IMR-90 (cell line): Measurements from ENCODE around the gene BRI3BP. TPM values are rescaled to one million over a fixed set of nuclear protein-coding genes. Genes with fewer than 3 reads are reported as not detected.

ENCODE experiments used
- ATAC-seq: fragments of 200-7000 bp; cut with Tn5 transposase; 2 replicates; pipeline ENCODE4 v1.9.1; 2020; ENCODE audit warnings: low read depth, mild to moderate bottlenecking, moderate library complexity
- BruUV-seq: library from RNA; stranded (reverse); fragments of 400-500 nt; replicated peaks from 2 replicates; lab custom pipeline; 2021; lab: Mats Ljungman, UMichigan
- CTCF ChIA-PET: fragments of 300-600 bp; formaldehyde crosslinking; extraction: SDS; loops from one replicate; lab custom pipeline; 2021; ENCODE audit warnings: antibody characterized with exemption; lab: Yijun Ruan, JAX
- POLR2A ChIA-PET: fragments of 300-600 bp; sonication (Branson Sonifier 250); formaldehyde crosslinking; loops from one replicate; lab custom pipeline; 2022; ENCODE audit warnings: antibody characterized with exemption; ENCODE audit not compliant: unreplicated experiment; lab: Charles Lee
- DNase-seq: peaks from one replicate; pipeline ENCODE4 v3.0.0; 2013
- H2AFZ ChIP-seq: replicated peaks from 2 replicates; pipeline ENCODE3; 2013; ENCODE audit warnings: low read length, mild to moderate bottlenecking; ENCODE audit not compliant: poor library complexity
- H2AK5ac ChIP-seq: 2 replicates; pipeline ENCODE4 v1.6.1; 2013; ENCODE audit warnings: low read depth, low read length, inconsistent platforms
- H2AK9ac ChIP-seq: replicated peaks from 2 replicates; pipeline ENCODE3; 2013; ENCODE audit warnings: mild to moderate bottlenecking, low read depth, low read length, moderate library complexity; ENCODE audit not compliant: poor library complexity
- H2BK120ac ChIP-seq: 2 replicates; pipeline ENCODE4 v1.6.1; 2013; ENCODE audit warnings: low read depth, low read length, inconsistent platforms
- H2BK15ac ChIP-seq: 3 replicates; pipeline ENCODE4 v1.6.1; 2013; ENCODE audit warnings: low read depth, low read length, inconsistent platforms
- H2BK20ac ChIP-seq: 2 replicates; pipeline ENCODE4 v1.6.1; 2013; ENCODE audit warnings: low read depth, mild to moderate bottlenecking, inconsistent platforms, low read length, moderate library complexity
- H2BK5ac ChIP-seq: 2 replicates; pipeline ENCODE4 v1.6.1; 2013; ENCODE audit warnings: mild to moderate bottlenecking, low read depth, low read length, inconsistent platforms; ENCODE audit not compliant: poor library complexity, severe bottlenecking
- H3K14ac ChIP-seq: replicated peaks from 2 replicates; pipeline ENCODE4 v1.6.1; 2013; ENCODE audit warnings: low read depth, low read length, inconsistent platforms
- H3K18ac ChIP-seq: 2 replicates; pipeline ENCODE4 v1.6.1; 2013; ENCODE audit warnings: low read depth, low read length, control low read depth
- H3K23ac ChIP-seq: 2 replicates; pipeline ENCODE4 v1.6.1; 2013; ENCODE audit warnings: low read depth, low read length, inconsistent platforms
- H3K27ac ChIP-seq: 2 replicates; pipeline ENCODE4 v1.5.1; 2013; ENCODE audit warnings: mild to moderate bottlenecking, control low read depth, low read length; ENCODE audit not compliant: insufficient read depth
- H3K27me3 ChIP-seq: 2 replicates; pipeline ENCODE4 v1.6.1; 2013; ENCODE audit warnings: low read length; ENCODE audit not compliant: control insufficient read depth, insufficient read depth
- H3K36me3 ChIP-seq: 2 replicates; pipeline ENCODE4 v1.6.1; 2013; ENCODE audit warnings: low read length, mixed read lengths; ENCODE audit not compliant: control insufficient read depth, insufficient read depth
- H3K4ac ChIP-seq: 2 replicates; pipeline ENCODE4 v1.6.1; 2013; ENCODE audit warnings: low read depth, low read length, inconsistent platforms
- H3K4me1 ChIP-seq: 2 replicates; pipeline ENCODE4 v1.6.1; 2013; ENCODE audit warnings: low read length, mixed read lengths; ENCODE audit not compliant: control insufficient read depth, insufficient read depth
- H3K4me2 ChIP-seq: 2 replicates; pipeline ENCODE4 v1.6.1; 2013; ENCODE audit warnings: low read depth, mild to moderate bottlenecking, control low read depth, low read length, moderate library complexity
- H3K4me3 ChIP-seq: 2 replicates; pipeline ENCODE4 v1.5.1; 2013; ENCODE audit warnings: low read depth, mild to moderate bottlenecking, control low read depth, low read length, moderate library complexity; ENCODE audit not compliant: insufficient read depth
- H3K56ac ChIP-seq: 2 replicates; pipeline ENCODE4 v1.6.1; 2013; ENCODE audit warnings: low read length, inconsistent platforms; ENCODE audit not compliant: insufficient read depth; ENCODE audit errors: extremely low read depth
- H3K79me1 ChIP-seq, 2 experiments: 2 replicates each; pipeline ENCODE4 v1.6.1; 2013; ENCODE audit warnings: low read length in 2 of 2, inconsistent platforms in 1 of 2, low read depth in 1 of 2
- H3K9ac ChIP-seq: 2 replicates; pipeline ENCODE4 v1.6.1; 2013; ENCODE audit warnings: low read depth, low read length, control low read depth
- H3K9me1 ChIP-seq: 2 replicates; pipeline ENCODE4 v1.6.1; 2013; ENCODE audit warnings: low read length, inconsistent platforms; ENCODE audit not compliant: insufficient read depth
- H3K9me3 ChIP-seq: 2 replicates; pipeline ENCODE4 v1.6.1; 2013; ENCODE audit warnings: low read length; ENCODE audit not compliant: control insufficient read depth, insufficient read depth
- H4K20me1 ChIP-seq: 2 replicates; pipeline ENCODE4 v1.6.1; 2013; ENCODE audit warnings: low read length, inconsistent platforms; ENCODE audit not compliant: insufficient read depth
- H4K5ac ChIP-seq: 2 replicates; pipeline ENCODE4 v1.6.1; 2013; ENCODE audit warnings: mild to moderate bottlenecking, low read depth, low read length, control low read depth
- H4K8ac ChIP-seq, 2 experiments: 2 replicates each; pipeline ENCODE4 v1.6.1; 2013; ENCODE audit warnings: low read depth in 2 of 2, low read length in 2 of 2, control low read depth in 1 of 2, inconsistent platforms in 1 of 2
- H4K91ac ChIP-seq: 2 replicates; pipeline ENCODE4 v1.6.1; 2013; ENCODE audit warnings: low read depth, low read length, inconsistent platforms; ENCODE audit not compliant: insufficient read depth
- BHLHE40 ChIP-seq: fragments of 150-350 bp; IDR thresholded peaks from 2 replicates; pipeline ENCODE4 v1.6.1; 2016; ENCODE audit warnings: mild to moderate bottlenecking, low read depth, low read length
- CEBPB ChIP-seq: IDR thresholded peaks from 2 replicates; pipeline ENCODE4 v1.6.1; 2012; ENCODE audit warnings: low read depth, low read length, improper control_type of control experiment
- CHD1 ChIP-seq: IDR thresholded peaks from 2 replicates; pipeline ENCODE4 v1.6.1; 2012; ENCODE audit warnings: low read depth, low read length, improper control_type of control experiment
- CTCF ChIP-seq: conservative IDR thresholded peaks from 2 replicates; pipeline ENCODE4 v1.5.1; 2012; ENCODE audit warnings: mild to moderate bottlenecking, low read depth, low read length, improper control_type of control experiment
- ELK1 ChIP-seq: fragments of 150-350 bp; IDR thresholded peaks from 2 replicates; pipeline ENCODE4 v1.6.1; 2016; ENCODE audit warnings: low read depth, mild to moderate bottlenecking, low read length, moderate library complexity, borderline replicate concordance
- FOS ChIP-seq: fragments of 150-350 bp; IDR thresholded peaks from 2 replicates; pipeline ENCODE4 v1.6.1; 2016; ENCODE audit warnings: low read depth, low read length
- MAFK ChIP-seq: IDR thresholded peaks from 2 replicates; pipeline ENCODE4 v1.6.1; 2012; ENCODE audit warnings: low read depth, low read length, improper control_type of control experiment
- MAZ ChIP-seq: IDR thresholded peaks from 2 replicates; pipeline ENCODE4 v1.6.1; 2012; ENCODE audit warnings: low read depth, mild to moderate bottlenecking, low read length, improper control_type of control experiment, moderate library complexity, borderline replicate concordance
- MXI1 ChIP-seq: IDR thresholded peaks from 2 replicates; pipeline ENCODE4 v1.6.1; 2012; ENCODE audit warnings: low read depth, mild to moderate bottlenecking, low read length, moderate library complexity, borderline replicate concordance
- NFE2L2 ChIP-seq: fragments of 150-350 bp; IDR thresholded peaks from 2 replicates; pipeline ENCODE4 v1.6.1; 2016; ENCODE audit warnings: low read depth, mild to moderate bottlenecking, low read length
- POLR2A ChIP-seq: IDR thresholded peaks from 2 replicates; pipeline ENCODE4 v1.6.1; 2012; ENCODE audit warnings: mild to moderate bottlenecking, low read depth, low read length
- RAD21 ChIP-seq: IDR thresholded peaks from 2 replicates; pipeline ENCODE4 v1.6.1; 2012; ENCODE audit warnings: low read length, improper control_type of control experiment
- RCOR1 ChIP-seq: IDR thresholded peaks from 2 replicates; pipeline ENCODE4 v1.6.1; 2012; ENCODE audit warnings: mild to moderate bottlenecking, low read length, improper control_type of control experiment; ENCODE audit not compliant: insufficient replicate concordance
- RFX5 ChIP-seq: IDR thresholded peaks from 2 replicates; pipeline ENCODE4 v1.8.0; 2012; ENCODE audit warnings: low read depth, mild to moderate bottlenecking, low read length, moderate library complexity
- SMC3 ChIP-seq: fragments of 150-350 bp; IDR thresholded peaks from 2 replicates; pipeline ENCODE4 v1.6.1; 2016; ENCODE audit warnings: low read depth, mild to moderate bottlenecking, antibody characterized with exemption, low read length, moderate library complexity
- WGBS, 2 experiments: methylation state at CpG; one replicate each; pipeline versions ENCODE4 v1.1.5 to v1.1.7; 2013; ENCODE audit warnings: missing lambda C conversion rate in 2 of 2; ENCODE audit not compliant: insufficient read length in 1 of 2; ENCODE audit errors: extremely low coverage in 2 of 2; 5-methylcytosine and 5-hydroxymethylcytosine counted together
- dilution Hi-C: fragments of 300-500 bp; cut with HindIII; formaldehyde crosslinking; loops from one replicate; pipeline ENCODE4 v1.14.3; 2018; ENCODE audit warnings: low sequenced_read_pairs; ENCODE audit not compliant: unreplicated experiment
- in situ Hi-C: fragments of 300-500 bp; cut with MboI; formaldehyde crosslinking; loops from 3 replicates; pipeline ENCODE4 v1.14.3; 2019; ENCODE audit warnings: low sequenced_read_pairs, inconsistent platforms, mixed read lengths
- intact Hi-C: fragments of 100-400 bp; cut with micrococcal nuclease; formaldehyde crosslinking; loops from 2 replicates; pipeline ENCODE4 v1.10.0; 2022
- polyA plus RNA-seq, 3 experiments: library from polyadenylated mRNA; depleted of rRNA; stranded (reverse); fragments of >200 nt; gene quantifications; 2 replicates each; pipeline ENCODE4 v1.2.3, GENCODE V29; 2012; ENCODE audit warnings: low replicate concordance in 1 of 3
- total RNA-seq: library from RNA; depleted of rRNA; stranded (reverse); fragments of >200 nt; gene quantifications from 2 replicates; pipeline ENCODE4 v1.2.3, GENCODE V29; 2012
- TF ChIP-seq, protein P1 (sequence below): fragments of 150-350 bp; IDR thresholded peaks from 2 replicates; pipeline ENCODE4 v1.6.1; 2017; ENCODE audit warnings: mild to moderate bottlenecking, antibody characterized with exemption, low read length, low read depth

The BRI3BP gene
- total and polyA plus RNA-seq, 2 of the 4 experiments (the other 2 are of a cell fraction), result 2.5 to 2.8 TPM

DNA sequence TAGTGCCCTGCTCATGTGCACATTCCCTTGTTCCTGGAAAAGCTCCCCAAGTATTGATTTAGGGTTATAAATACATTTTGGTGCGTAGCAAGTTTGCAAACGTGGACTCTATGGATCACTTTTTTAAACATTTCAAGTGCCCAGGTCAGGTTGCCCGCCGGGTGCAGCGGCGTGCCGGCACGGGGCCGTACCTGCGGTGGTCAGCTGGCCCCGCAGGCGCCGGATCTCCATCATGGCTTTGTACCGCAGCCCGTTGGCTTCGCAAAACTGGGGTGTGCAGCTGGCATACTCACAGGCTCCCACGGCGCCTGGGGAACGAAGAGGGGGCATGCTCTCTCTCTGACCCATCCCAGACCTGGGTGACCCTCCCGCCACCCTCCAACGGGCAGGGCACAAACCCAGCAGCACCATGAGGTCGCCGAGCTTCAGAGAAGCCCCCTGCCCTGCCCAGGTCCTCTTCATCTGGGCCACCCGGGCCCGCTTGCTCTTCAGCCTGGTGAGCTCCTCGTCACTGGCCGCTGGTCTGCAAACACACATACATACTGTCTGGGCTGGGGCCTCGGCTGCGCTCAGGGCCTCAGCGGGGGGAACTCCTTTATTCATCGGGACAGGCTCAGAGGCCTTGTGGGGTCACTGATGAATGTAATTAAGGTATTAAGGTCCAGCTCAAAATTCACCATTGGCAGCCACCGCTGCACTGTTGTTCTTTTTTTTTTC lies 39.6 kb upstream of the BRI3BP start:
- 100% methylated on average over 1 of the region's 32 CpGs; no CpG with 5 or more reads in 1 of the 2 experiments for WGBS, 2 experiments
- dilution Hi-C loops, result no loop called here

More for the DNA sequence above, 39.6 kb upstream of the BRI3BP start:
- POLR2A ChIA-PET, result no interaction called here
- BruUV-seq, result no TSS peak
- CTCF ChIA-PET, result interaction anchor here (0.6 kb wide), 1 partner anchor 53 kb away, joined by 3 read pairs; no protein-coding TSS in a partner anchor
- Histone ChIP-seq H3K4me2 (no peak overlapping the region), H2BK120ac (no peak overlapping the region), H3K4ac (no peak overlapping the region), H4K20me1 (no peaks in the 10 kb centered on the region), H3K18ac (no peak overlapping the region), H3K9me3 (no peaks in the 10 kb centered on the region), H2AK9ac (no peak overlapping the region), H3K9me1 (no peaks in the 10 kb centered on the region), H3K4me3 (no peak overlapping the region), H3K9ac (no peak overlapping the region), H2BK15ac (no peak overlapping the region), H2AFZ (no peak overlapping the region), H3K27ac (no peak overlapping the region), H3K56ac (no peak overlapping the region), H2BK20ac (no peak overlapping the region), H2AK5ac (no peak overlapping the region), H3K4me1 (no peaks in the 10 kb centered on the region), H3K27me3 (no peaks in the 10 kb centered on the region), H4K8ac (no peak overlapping the region), H3K79me1 (no peaks in the 10 kb centered on the region), H3K36me3 (peaks cover 60% of the 10 kb centered on the region), H4K91ac (no peak overlapping the region), H3K14ac (no peak overlapping the region), H4K5ac (no peak overlapping the region), H2BK5ac (no peak overlapping the region), H3K23ac (no peak overlapping the region)
- intact Hi-C loops (no loop called here), in situ Hi-C loops (no loop called here)
- no peak for TF ChIP-seq MXI1
- TF ChIP-seq MAZ, result no peak
- no peak for TF ChIP-seq CEBPB
- TF ChIP-seq RCOR1, result no peak
- no peak for TF ChIP-seq FOS
- no peak for TF ChIP-seq BHLHE40
- TF ChIP-seq MAFK, result no peak
- TF ChIP-seq RAD21, result no peak
- no peak for TF ChIP-seq SMC3
- no peak for TF ChIP-seq POLR2A
- TF ChIP-seq NFE2L2, result no peak
- TF ChIP-seq CHD1, result no peak
- TF ChIP-seq, protein P1, sequence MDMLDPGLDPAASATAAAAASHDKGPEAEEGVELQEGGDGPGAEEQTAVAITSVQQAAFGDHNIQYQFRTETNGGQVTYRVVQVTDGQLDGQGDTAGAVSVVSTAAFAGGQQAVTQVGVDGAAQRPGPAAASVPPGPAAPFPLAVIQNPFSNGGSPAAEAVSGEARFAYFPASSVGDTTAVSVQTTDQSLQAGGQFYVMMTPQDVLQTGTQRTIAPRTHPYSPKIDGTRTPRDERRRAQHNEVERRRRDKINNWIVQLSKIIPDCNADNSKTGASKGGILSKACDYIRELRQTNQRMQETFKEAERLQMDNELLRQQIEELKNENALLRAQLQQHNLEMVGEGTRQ, result no peak
- TF ChIP-seq RFX5, result no peak
- TF ChIP-seq ELK1, result no peak
- TF ChIP-seq CTCF, result no peak
- no peak for DNase-seq
- no peak for ATAC-seq
